GM21447 (cell line): ENCODE results near the gene LTBP3.

Experiments
- ATAC-seq: cut with Tn5 transposase; IDR thresholded peaks from one replicate; pipeline ENCODE4 v1.9.1; 2021; ENCODE audit not compliant: unreplicated experiment

Gene LTBP3

DNA sequence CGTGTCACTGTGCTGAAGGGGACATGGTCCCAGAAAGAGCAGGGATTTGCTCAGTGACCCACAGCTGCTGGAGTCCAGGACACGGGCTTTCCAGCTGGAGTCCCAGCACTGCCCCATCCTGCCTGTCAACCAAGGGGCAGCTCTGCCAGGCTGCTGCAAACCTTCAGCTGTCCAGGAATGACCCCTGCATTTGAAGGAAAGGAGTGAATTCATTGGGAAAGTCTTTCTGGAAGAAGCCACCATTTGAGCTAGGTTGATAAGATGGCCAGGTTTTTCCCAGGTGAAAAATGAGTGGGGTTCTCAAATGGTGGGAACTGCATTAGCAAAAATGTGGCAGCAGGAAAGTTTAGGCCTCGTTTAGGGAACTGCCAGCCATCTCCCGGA, 28.1 kb upstream of the LTBP3 start:
- ATAC-seq: no peak

DNA sequence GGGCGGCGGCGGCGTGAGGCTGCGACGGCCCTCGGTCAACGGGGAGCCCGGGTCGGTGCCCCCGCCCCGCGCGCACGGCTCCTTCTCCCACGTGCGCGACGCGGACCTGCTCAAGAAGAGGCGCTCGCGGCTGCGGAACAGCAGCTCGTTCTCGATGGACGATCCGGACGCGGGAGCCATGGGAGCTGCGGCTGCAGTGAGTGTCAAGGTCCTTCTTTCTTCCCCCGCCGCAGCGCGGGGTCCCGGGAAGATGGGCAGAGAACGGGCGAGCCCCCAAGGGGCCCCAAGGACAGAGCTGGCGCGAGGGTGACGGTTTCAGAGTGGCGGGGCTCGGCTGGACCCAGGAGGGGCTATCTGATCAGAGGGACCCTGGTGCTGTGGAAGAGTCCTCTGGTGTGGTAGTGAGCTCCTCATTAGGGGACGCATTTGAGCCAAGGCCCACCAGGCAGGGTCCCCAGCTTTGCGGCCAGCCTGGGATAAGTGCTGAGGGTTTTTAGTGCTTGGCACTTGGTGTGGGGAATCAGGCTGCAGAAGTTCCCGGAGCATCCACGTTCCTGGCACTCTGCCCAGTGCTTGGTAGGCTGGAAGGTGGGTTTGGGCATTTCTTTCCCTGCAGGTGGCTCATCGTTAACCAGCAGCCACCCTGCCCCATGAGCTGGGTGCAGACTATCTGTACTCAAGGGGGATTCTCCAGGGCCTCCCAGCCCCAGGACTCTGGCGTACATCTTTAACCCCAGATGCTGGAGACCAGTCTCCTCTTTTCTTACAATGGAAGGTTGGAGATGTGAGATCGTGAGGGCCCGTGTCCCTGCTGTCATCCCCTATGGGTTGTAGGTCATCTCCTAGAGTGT, 27.5 kb upstream of the LTBP3 start:
- no peak for ATAC-seq

DNA sequence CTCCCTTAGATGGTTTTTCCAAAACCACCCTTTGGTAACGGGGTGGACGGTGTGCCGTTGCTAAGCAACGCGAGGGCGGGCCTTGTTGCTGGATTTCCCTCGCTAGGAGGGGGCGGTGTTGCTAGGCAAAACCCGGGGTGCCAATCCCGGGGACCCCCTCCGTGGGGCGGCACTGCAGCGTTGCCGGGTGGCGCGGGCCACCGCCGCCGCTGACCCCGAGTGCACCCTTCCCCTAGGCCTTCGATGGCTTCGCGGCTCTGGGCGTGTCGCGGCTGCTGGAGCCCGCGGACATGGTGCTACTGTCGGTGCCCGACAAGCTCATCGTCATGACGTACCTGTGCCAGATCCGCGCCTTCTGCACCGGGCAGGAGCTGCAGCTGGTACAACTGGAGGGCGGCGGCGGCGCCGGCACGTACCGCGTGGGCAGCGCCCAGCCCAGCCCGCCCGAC, 26.6 kb upstream of the LTBP3 start:
- ATAC-seq: no peak

DNA sequence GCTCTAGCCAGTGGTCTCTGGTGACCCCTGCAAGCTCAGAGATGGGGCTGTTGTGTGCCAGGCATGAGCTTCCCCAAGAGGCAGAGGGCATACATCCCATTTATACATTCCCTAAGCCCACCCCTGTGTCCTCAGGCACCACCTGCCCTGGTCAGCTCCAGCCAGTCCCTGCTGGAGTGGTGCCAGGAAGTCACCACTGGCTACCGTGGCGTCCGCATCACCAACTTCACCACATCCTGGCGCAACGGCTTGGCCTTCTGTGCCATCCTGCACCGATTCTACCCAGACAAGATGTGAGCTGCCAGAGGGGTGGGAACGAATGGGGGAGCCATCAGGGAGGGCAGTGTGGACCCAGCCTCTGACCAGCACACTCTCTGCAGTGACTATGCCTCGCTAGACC, 25.9 kb upstream of the LTBP3 start:
- ATAC-seq: no peak

DNA sequence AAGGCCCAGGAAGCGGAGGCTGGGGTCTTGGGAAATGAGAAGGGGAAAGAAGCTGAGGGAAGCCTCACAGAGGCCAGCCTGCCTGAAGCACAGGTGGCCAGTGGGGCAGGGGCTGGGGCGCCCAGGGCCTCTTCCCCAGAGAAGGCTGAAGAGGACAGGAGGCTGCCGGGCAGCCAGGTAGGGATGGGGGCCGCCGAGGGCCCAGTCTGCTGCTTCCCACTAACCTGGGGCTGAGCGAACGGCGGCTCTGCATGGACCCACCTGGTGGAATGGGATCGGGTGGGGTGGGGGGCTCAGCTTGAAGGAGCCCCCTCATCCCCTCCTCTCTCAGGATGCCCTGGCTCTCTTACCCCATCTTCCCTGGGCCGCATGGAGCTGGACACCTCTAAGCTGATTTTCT, 25.4 kb upstream of the LTBP3 start:
- ATAC-seq: no peak

DNA sequence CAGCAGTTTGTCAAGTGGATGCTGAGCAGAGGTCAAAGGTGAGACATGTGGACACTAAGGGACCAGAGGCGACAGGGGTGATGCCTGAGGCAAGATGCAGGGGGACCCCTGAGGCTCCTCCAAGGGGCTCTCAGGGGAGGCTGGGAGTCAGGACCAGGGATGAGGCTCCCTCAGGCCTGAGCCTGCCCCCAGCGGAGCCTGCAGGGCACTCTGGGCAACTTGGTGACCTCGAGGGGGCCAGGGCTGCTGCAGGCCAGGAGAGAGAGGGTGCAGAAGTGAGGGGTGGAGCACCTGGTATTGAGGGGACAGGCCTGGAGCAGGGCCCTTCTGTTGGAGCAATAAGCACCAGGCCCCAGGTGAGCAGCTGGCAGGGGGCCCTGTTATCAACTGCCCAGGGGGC, 23.8 kb upstream of the LTBP3 start:
- no peak for ATAC-seq

DNA sequence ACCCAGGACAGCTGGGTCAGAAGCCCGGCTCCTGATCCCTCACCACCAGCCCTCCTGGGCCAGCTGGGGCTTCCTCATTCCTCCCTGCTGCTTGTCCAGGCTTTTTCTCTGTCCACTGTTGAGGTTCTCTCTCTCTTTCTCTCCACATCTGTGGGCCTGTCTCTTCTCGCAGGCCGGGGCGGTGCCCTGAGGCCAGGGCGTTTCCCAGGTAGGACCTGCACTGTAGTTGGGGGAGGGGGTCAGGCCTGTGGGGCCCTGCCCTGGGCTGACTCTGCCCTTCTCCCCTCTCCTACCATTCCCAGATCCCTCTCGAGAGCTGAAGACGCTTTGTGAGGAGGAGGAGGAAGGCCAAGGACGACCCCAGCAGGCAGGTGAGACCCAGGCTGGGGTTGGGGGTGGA, 22.6 kb upstream of the LTBP3 start:
- no peak for ATAC-seq

DNA sequence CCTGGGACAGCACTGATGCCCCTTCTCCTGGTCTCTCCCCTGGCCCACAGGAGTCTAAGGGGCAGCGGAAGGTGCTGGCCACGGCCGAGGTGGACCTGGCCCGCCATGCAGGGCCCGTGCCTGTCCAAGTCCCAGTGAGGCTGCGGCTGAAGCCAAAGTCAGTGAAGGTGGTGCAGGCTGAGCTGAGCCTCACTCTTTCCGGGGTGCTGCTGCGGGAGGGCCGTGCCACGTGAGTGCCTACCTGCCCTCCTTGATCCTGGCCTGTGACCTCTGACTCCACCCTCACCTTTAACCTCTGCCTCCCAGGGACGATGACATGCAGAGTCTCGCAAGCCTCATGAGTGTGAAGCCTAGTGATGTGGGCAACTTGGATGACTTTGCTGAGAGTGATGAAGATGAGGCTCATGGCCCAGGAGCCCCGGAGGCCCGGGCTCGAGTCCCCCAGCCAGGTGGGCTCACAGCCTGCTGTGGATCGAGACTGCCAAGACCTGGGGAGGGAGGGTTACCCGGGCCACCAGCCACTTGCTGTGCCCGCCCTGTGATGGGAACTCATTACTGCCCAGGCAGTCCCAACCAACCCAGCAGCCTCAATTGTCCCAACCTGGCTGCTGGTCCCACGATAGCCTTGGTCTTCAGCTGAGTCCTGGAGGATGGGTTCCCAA, 22.0 kb upstream of the LTBP3 start:
- no peak for ATAC-seq

DNA sequence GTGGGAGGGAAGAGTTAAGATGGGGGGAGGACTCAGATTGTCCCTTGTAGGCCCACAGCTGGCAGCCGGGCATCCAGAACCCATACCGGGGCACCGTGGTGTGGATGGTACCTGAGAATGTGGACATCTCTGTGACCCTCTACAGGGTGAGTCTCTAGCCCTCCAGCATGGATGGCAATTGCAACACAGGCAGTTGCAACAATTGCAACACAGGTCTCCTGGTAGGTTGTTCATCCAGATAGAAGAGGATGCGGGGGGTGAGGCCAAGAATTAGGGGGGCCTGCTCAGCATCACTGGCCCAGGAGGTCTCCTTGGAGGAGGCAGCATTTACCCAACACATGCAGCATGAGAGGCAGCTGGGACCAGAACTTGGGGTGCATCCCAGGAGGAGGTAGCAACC, 21.1 kb upstream of the LTBP3 start:
- no peak for ATAC-seq

DNA sequence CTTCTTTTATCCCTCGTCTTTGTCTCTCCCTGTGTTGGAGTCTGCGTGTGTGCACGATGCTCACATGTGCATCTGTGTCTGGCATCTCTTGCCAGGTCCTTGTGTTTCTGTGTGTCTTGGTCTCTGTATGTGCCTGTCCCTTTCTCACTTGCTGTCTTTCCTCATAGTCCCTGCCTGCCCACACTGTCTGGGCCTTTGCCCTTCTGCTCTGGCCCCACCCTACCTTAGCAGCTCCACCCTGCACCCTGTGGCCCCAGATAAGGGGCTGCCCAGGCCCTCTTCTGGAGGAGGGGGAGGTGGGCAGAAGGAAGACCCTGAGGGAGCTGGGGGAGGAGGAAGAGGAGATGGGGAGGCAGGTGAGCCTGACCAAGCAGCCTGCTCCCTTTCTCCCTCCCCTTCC, 20.5 kb upstream of the LTBP3 start:
- ATAC-seq: no peak

DNA sequence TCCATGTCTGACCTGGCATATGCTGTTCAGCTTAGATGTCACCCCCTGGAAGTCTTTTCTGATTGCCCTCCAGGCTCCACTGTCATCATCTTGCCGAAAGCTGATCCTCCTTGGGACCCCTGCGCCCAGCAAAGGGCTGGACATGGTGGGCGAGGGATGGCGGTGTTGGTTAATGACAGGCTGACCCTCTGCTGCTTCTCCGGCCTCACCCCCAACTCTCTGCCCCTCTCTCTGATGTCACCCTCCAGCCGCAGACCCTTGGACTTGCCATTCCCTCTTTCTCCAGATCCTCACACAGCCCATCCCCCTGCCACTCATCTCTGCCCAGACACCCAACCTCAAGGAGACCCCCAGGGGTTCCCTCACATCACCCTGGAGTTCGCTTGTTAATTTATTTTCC, 20.0 kb upstream of the LTBP3 start:
- no peak for ATAC-seq

DNA sequence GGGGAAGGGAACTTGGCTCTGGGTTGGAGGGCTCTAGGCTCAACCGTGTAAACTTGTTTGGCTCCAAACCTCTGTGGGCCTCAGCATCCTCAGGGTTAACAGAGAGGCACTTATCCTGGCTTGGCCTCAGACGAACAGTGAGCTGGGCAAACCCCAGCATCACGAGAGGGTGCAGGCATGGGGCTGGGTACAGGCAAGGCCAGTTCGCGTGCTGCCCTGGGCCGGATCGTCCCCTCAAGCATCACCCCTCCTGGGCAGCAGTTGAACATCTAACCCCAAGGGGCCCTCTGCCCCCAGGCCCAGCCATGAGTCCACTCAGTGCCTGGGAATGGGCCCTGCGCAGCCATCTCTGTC, 19.6 kb upstream of the LTBP3 start:
- no peak for ATAC-seq

DNA sequence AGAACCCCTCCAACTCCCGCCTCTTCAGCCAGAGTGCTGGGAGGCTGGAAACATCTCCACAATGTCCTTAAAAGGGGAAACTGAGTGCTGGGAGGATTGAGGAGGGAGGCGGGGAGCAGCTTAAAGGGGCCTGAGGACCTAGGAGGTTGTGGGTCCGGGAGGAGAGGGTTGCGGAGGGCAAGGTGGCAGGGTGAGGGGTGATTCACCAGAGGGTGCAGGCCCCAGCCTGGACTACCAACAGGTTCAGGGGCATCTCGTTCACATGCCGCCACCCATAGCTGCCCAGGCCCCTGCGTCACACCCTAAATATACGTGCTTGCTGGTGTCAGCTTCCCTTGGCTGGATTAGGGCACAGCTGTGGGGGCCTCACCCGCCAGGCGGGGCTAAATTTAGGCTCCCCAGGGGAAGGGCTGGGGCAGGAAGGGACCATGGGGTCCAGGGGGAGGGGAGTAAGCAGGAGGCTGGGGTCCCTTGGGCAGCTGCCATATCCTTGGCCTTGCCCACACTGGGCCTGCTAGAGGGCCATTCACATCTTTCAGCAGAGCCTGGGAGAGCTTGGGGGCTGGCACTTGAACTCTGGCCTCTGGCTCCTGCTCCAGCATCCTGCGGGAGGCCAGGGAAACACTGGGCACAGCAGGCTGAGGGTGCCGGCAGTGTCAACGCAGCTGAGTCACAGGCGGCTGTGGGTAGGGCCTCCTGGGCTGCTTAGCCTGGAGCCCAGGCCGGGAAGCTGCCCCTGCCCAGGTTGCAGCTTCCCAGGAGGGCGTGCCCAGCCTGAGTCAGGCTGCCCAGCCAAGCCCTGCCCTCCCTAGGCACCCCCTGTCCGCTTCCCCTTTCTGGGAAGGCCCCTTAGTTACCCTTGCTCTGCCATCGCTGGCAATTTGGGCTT, 19.0 kb upstream of the LTBP3 start:
- ATAC-seq: no peak

DNA sequence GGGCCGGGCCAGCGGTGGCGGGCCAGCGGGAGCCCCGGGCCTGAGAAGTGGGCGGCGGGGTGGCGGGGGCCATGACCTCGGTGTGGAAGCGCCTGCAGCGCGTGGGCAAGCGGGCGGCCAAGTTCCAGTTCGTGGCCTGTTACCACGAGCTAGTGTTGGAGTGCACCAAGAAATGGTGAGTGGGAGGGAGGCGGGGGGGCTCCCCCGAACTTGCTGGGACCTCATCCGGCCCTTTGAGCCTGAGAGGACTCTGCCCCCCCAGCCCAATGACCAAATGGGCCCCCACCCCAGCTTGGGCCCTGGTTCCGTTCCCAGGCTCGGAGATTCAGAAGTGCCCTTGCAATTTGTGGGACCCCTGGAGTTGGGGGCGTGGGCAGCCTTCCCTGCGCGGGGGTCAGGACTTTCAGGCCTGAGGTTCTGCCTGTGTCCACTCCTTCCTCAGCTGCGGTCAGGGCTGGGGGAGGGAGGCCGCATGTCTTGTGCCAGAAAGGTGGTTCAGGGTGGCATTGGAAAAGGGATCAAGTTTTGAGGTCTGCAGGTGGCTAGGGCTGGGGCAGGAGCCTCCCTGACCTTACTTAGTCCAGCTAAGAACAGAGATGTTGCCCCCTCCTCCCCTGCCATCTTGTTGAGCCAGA, 18.2 kb upstream of the LTBP3 start:
- no peak for ATAC-seq

DNA sequence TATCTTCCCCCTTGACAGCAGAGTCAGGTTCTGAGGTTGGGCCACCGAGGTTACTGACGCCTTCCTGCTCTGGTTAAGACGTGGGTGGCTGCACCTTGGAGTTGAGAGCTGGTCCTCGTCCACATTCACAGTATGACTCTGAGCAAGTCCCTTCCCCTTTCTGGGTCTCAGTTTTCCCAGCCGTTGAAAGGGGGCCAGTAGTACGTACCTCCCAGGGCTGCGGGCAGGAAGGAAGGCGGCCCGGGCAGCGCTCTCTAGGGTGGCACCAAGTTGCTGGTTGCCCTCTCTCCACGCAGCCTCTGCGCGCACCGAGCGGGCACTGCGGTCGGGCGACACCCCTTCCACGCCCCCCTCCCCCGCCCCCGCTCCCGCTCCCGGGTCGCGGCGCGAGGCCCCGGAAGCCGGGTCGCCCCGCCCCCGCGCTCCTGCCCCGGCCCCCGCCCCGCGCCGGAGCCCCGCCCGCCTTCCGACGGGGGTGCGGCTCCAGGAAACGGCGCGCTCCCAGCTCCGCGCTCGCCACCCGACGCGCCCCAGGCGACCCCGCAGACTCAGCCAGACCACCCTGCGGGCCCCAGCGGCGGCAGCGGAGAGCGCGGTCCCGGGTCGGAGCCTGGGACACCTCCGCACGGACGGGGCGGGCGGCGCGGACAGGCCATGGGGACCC, 17.5 kb upstream of the LTBP3 start, which contains the start of gene EHBP1L1:
Gene EHBP1L1, plus strand, starts transcription at position 486 of the 664 bp plus-strand sequence. CDS start 250 bp downstream, outside the sequence.
- no peak for ATAC-seq

DNA sequence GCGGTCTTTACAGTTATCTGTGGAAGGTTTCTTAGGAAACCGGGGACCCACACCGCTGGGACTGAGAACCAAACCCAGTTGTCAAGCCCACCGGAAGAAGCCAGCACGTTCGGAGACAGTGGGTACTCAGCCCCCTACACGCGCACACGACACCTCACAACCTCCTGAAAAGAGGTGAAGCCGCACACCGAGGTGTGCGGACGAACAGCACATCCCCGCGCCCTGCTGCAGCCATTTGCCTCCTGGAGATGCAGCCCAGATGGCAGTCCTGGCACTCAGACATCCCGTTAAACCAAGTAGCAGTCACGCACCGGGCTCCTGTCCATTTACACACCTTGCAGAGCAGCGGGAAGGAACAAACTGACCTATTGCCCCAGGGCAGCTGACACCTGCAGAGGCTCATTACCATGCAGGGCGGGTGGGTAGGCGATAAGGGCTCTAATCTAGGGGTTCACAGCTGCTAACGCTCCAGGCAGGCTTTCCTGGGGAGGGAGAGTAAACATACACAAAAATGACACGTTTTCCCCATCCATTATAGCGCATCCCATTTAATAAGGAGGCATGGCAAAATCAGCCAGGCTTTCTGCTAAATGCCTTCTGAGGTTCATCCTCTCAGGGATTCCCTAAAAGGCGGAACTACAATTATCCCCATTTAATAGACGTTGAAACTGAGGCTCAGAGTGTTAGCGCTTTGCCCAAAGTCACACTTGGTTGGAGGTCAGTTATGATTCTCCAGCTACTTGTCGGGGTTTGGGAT, 16.8 kb upstream of the LTBP3 start:
- no peak for ATAC-seq

DNA sequence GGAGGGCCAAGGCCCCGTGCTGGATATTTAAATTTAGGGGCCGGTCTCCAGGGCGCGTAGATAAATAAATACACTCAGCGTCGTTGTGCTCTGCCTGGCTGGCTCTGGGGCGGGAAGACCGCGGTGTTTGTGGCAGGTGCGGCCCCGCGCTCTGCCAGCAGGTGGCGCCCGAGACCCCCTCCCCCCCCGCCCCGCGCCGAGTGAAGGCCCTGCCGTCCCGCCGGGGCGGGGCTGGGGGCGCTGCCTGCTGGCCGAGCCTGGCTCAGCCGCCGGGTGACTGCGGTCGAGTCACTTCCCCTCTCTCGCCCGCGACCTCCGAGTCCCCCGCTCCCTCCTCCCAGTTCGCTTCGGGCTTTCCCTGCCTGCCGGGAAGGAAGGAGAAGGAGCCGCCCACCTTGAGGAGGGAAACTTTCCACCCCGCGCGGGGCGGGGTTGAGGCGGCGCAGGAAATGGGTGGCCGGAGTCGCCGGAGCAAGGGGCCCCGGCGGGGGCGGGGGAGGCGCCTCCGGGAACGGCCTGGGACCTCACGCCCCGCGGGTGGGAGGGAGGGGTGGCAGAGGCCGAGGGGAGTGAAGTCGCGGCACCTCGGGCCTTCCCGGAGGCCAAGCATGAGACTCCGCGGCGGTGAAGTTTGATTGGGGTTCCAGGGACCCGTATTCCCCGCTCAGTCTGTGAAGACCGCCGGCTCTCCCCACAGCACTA, 16.1 kb upstream of the LTBP3 start:
- ATAC-seq: peak; percentile 24

DNA sequence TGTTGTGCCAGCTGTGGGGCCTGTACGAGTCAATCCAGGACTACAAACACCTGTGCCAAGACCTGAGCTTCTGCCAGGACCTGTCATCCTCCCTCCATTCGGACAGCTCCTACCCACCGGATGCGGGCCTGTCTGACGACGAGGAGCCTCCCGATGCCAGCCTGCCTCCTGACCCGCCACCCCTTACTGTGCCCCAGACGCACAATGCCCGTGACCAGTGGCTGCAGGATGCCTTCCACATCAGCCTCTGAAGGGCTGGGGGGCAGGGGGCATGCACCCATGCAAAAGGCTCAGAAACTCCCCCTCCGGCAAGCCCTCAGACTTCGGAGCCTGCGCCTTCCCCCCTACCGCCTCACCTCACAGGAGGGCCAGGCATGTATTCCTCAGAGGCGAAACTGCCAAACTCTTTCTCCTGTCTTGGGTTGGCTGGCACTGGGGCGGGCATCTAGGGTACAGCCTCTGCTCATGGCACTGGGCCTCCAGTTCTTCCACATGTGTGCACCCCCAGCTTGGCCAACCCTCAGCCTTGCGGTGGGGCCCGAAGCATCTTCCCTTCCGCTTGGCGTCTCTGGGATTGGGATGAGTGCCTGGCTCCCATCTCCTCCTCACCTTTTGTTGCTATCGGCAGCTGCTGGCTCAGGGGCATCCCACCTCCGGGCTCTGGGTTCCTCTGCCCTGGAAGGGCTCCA, 15.4 kb upstream of the LTBP3 start:
- no peak for ATAC-seq
